DOHH2 (cell line): Measurements from ENCODE around the gene FOXO6.

Source experiments
- EZH2phosphoT487 ChIP-seq: fragments of 200-600 bp; sonication (generic); IDR thresholded peaks from 2 replicates; pipeline ENCODE4 v1.6.1; 2017; ENCODE audit warnings: borderline replicate concordance, mild to moderate bottlenecking, antibody characterized with exemption, low read length, moderate library complexity, mixed read lengths
- TF ChIP-seq, protein P1 (sequence below): fragments of 200-600 bp; sonication (generic); IDR thresholded peaks from one replicate; pipeline ENCODE4 v1.5.1; 2014; ENCODE audit warnings: antibody characterized with exemption, mild to moderate bottlenecking, low read depth, low read length; ENCODE audit not compliant: poor library complexity, severe bottlenecking

- TF ChIP-seq, protein P1, sequence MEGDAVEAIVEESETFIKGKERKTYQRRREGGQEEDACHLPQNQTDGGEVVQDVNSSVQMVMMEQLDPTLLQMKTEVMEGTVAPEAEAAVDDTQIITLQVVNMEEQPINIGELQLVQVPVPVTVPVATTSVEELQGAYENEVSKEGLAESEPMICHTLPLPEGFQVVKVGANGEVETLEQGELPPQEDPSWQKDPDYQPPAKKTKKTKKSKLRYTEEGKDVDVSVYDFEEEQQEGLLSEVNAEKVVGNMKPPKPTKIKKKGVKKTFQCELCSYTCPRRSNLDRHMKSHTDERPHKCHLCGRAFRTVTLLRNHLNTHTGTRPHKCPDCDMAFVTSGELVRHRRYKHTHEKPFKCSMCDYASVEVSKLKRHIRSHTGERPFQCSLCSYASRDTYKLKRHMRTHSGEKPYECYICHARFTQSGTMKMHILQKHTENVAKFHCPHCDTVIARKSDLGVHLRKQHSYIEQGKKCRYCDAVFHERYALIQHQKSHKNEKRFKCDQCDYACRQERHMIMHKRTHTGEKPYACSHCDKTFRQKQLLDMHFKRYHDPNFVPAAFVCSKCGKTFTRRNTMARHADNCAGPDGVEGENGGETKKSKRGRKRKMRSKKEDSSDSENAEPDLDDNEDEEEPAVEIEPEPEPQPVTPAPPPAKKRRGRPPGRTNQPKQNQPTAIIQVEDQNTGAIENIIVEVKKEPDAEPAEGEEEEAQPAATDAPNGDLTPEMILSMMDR = no peak
- no peak for TF ChIP-seq EZH2phosphoT487
These were observed 25.0 kb downstream of the FOXO6 start for GRCh38 chr1:41386196-41386663.
